Peyer's patch (tissue), 4 donors: ENCODE measurements around the gene DOK6. TPM values are rescaled to one million over a fixed set of nuclear protein-coding genes. Genes with fewer than 3 reads are reported as not detected.
"Not testable (repeated sequence)": the region's sequence is repeated elsewhere in the genome, so short reads cannot be mapped to it uniquely, and the experiment has no call there.

Source experiments
- DNase-seq, 3 donors: peaks; one replicate each; pipeline ENCODE4 v3.0.0-alpha.2; 2017 to 2019
- H3K27ac ChIP-seq, 4 donors: fragments of 200-600 bp; sonication (generic); one replicate each; pipeline ENCODE4 v1.5.1; 2016 to 2019
- H3K27me3 ChIP-seq, 2 donors: fragments of 200-600 bp; sonication (generic); one replicate each; pipeline ENCODE4 v1.5.1; 2019
- H3K36me3 ChIP-seq, 3 donors: fragments of 200-600 bp; sonication (generic); one replicate each; pipeline ENCODE4 v1.5.1; 2016 to 2019
- H3K4me1 ChIP-seq, 4 donors: fragments of 200-600 bp; sonication (generic); one replicate each; pipeline ENCODE4 v1.5.1; 2016 to 2019
- H3K4me3 ChIP-seq, 4 donors: fragments of 200-600 bp; sonication (generic); 1 replicate in 3 of 4; 2 replicates in 1 of 4; pipeline ENCODE4 v1.5.1; 2016 to 2019; ENCODE audit warnings: mild to moderate bottlenecking in 1 of 4
- H3K9me3 ChIP-seq, 4 donors: fragments of 200-600 bp; sonication (generic); one replicate each; pipeline ENCODE4 v1.5.1; 2016 to 2019; ENCODE audit warnings: mild to moderate bottlenecking in 1 of 4
- POLR2A ChIP-seq, 2 donors: fragments of 450-650 bp; IDR thresholded peaks; one replicate each; pipeline ENCODE4 v1.5.1; 2017; ENCODE audit warnings: antibody characterized with exemption in 2 of 2, mild to moderate bottlenecking in 2 of 2, moderate library complexity in 2 of 2
- total RNA-seq, 4 donors: library from RNA; depleted of rRNA; stranded (reverse); fragments of >200 nt; gene quantifications; one replicate each; pipeline ENCODE4 v1.1.0, GENCODE V29; 2016
- TF ChIP-seq, protein P1 (sequence below), 6 experiments: fragments of 450-650 bp in 4 of 6; fragments of 200-600 bp in 2 of 6; sonication (generic) in 1 of 6; IDR thresholded peaks; one replicate each; pipeline ENCODE4 v1.5.1; 2017 to 2019; ENCODE audit warnings: antibody characterized with exemption in 6 of 6, mild to moderate bottlenecking in 3 of 6, moderate library complexity in 1 of 6

DOK6 gene
- total RNA-seq, 4 donors from 2014 or later, result 0.13 to 5.2 (median 0.50) TPM

DNA sequence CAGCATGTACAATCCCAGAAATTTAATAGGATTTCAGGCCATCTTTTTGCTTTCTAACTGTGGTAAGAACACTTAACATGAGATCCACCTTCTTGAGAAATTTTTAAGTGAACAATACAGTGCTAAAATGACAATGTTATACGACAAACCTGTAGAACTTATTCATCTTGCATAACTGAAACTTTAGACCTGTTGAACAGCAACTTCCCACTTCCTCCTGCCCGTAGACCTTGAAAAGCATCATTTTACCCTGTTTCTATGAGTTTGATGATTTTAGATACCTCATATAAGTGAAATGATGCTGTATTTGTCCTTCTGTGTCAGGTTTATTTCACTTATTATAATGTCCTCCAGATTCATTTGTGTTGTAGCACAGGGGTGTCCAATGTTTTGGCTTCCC is 418.8 kb downstream of the DOK6 start:
- Histone ChIP-seq H3K36me3 (no peaks in the 10 kb centered on the region), H3K9me3 (no peaks in the 10 kb centered on the region), H3K4me1 (no peaks in the 10 kb centered on the region), H3K27ac (no peak overlapping the region), H3K4me3 (no peak overlapping the region), H3K27me3 (no peaks in the 10 kb centered on the region)
- DNase-seq, result no peak
- TF ChIP-seq, protein P1, sequence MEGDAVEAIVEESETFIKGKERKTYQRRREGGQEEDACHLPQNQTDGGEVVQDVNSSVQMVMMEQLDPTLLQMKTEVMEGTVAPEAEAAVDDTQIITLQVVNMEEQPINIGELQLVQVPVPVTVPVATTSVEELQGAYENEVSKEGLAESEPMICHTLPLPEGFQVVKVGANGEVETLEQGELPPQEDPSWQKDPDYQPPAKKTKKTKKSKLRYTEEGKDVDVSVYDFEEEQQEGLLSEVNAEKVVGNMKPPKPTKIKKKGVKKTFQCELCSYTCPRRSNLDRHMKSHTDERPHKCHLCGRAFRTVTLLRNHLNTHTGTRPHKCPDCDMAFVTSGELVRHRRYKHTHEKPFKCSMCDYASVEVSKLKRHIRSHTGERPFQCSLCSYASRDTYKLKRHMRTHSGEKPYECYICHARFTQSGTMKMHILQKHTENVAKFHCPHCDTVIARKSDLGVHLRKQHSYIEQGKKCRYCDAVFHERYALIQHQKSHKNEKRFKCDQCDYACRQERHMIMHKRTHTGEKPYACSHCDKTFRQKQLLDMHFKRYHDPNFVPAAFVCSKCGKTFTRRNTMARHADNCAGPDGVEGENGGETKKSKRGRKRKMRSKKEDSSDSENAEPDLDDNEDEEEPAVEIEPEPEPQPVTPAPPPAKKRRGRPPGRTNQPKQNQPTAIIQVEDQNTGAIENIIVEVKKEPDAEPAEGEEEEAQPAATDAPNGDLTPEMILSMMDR (IDR thresholded peaks at IDR 0.05), result no peak
- no peak for TF ChIP-seq POLR2A (IDR thresholded peaks at IDR 0.05)

DNA sequence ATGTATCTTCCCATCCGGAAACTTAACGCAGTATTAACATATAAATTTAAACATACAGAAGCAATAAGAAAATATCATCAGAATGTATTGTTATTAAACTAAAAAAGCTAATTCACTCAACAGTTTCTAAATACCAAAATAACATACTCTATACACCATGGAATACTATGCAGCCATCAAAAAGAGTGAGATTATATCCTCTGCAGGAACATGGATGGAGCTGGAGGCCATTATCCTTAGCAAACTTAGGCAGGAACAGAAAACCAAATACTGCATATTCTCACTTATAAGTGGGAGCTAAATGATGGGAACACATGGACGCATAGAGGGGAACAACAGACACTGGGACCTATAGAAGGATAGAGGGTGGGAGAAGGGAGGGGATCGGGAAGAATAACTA is 419.9 kb downstream of the DOK6 start:
- TF ChIP-seq POLR2A (IDR thresholded peaks at IDR 0.05), result no peak
- TF ChIP-seq, protein P1 (IDR thresholded peaks at IDR 0.05), result no peak
- Histone ChIP-seq H3K36me3 (no peaks in the 10 kb centered on the region), H3K4me1 (no peaks in the 10 kb centered on the region), H3K27ac (no peak overlapping the region), H3K4me3 (no peak overlapping the region), H3K27me3 (no peaks in the 10 kb centered on the region), H3K9me3 (no peaks in the 10 kb centered on the region)
- DNase-seq, result no peak

DNA sequence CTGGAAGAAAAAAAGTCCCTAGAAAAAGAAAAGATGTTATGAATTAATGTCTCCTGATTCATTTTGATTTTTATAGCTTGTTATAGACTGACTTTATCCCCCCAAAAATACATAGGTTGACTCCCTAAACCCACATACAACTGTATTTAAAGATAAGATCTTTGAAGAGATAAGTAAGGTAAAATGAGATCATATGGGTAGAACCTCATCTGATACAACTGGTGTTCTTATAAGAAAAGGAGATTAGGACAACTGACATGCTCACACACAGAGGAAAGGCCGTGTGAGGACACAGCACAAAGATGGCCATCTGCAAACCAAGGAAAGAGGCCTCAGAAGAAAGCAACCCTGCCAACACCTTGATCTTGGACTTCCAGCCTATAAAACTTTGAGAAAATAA is 429.5 kb downstream of the DOK6 start:
- H3K9me3 ChIP-seq, result no peaks in the 10 kb centered on the region
- DNase-seq, result no peak
- TF ChIP-seq, protein P1 (IDR thresholded peaks at IDR 0.05), result no peak
- no peak for TF ChIP-seq POLR2A (IDR thresholded peaks at IDR 0.05)
- H3K4me1 ChIP-seq, result no peaks in the 10 kb centered on the region
- no peaks in the 10 kb centered on the region for H3K36me3 ChIP-seq
- no peak overlapping the region for H3K27ac ChIP-seq
- no peak overlapping the region for H3K4me3 ChIP-seq
- H3K27me3 ChIP-seq, result no peaks in the 10 kb centered on the region

DNA sequence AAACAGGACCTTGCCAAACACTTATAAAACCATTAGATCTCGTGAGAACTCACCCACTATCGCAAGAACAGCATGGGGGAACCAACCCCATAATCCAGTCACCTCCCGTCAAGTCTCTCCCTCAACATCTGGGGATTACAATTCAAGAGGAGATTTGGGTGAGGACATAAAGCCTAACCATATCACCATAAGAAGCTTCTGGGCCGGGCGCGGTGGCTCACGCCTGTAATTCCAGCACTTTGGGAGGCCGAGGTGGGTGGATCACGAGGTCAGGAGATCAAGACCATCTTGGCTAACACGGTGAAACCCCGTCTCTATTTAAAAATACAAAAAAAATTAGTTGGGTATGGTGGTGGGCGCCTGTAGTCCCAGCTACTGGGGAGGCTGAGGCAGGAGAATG is 434.3 kb downstream of the DOK6 start:
- H3K4me3 ChIP-seq, H3K27ac ChIP-seq, H3K4me1 ChIP-seq, H3K27me3 ChIP-seq, DNase-seq, H3K9me3 ChIP-seq, H3K36me3 ChIP-seq: not testable (repeated sequence)

DNA sequence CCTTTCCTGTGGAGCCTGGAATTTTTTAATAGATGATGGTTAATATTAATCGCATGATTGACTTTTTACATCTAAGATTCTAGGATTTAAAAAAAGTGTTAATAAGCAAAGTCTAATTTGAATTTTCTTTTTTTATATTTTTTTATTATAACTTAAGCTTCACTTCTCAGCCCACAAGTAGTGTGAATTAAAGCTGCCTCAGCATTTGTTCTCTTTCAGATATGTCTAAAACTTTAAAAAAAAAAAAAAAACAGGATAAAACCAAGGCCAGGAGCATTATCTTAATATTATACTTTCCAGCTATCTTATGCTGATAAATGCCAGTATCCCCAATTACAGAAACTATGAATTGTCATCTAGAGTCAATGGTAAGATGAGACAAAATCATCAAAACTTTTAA is 437.3 kb downstream of the DOK6 start:
- DNase-seq, result no peak
- Histone ChIP-seq H3K27ac (no peak overlapping the region), H3K36me3 (no peaks in the 10 kb centered on the region), H3K27me3 (no peaks in the 10 kb centered on the region), H3K9me3 (no peaks in the 10 kb centered on the region), H3K4me3 (no peak overlapping the region), H3K4me1 (no peaks in the 10 kb centered on the region)
- TF ChIP-seq POLR2A (IDR thresholded peaks at IDR 0.05), result no peak
- TF ChIP-seq, protein P1 (IDR thresholded peaks at IDR 0.05), result no peak

DNA sequence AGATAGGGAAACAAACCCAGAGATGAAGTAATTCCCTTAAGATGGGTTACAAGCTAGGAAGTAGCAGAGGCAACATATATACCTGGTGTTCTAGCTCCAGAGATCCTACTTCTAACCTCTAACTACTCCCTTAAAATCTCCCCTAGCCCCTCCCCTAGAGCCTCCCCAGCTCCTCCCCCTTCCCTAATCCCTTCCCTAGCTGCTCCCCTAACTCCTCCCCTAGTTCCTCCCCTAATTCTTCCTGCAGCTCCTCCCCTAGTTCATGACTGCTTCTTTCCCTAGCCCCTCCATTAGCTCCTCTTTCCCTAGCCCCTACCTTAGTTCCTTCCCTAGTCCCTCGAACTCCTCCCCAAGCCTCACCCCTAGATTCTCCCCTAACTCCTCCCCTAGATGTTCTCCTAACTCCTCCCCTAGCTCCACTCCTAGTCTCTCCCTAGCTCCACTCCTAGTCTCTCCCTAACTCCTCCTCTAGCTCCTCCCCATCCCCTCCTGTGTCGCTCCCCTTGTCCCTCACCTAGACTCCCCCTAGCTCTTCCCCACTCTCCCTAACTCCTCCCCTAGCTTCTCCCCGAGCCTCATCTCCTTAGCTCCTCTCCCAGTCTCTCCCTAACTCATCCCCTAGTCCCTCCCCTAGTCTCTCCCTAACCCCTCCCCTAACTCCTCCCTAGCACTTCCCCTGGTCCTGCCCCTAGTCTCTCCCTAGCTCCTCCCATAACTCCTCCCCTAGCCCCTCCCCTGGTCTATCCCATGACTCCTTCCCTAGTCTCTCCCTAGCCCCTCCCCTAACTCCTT is 438.1 kb downstream of the DOK6 start:
- H3K9me3 ChIP-seq, result no peaks in the 10 kb centered on the region
- DNase-seq, result no peak
- H3K4me3 ChIP-seq, result no peak overlapping the region
- H3K36me3 ChIP-seq, result no peaks in the 10 kb centered on the region
- H3K4me1 ChIP-seq, result no peaks in the 10 kb centered on the region
- no peak overlapping the region for H3K27ac ChIP-seq
- TF ChIP-seq, protein P1 (IDR thresholded peaks at IDR 0.05), result no peak
- no peak for TF ChIP-seq POLR2A (IDR thresholded peaks at IDR 0.05)
- no peaks in the 10 kb centered on the region for H3K27me3 ChIP-seq
